HEK293 (cell line): ENCODE results near the gene MAGI2.

Source experiments
- CTCF ChIA-PET: fragments of 350-600 bp; formaldehyde crosslinking; extraction: SDS; loops from one replicate; lab custom pipeline; 2021; ENCODE audit warnings: antibody characterized with exemption; lab: Yijun Ruan, JAX
- POLR2A ChIA-PET: fragments of 300-600 bp; formaldehyde crosslinking; extraction: SDS; loops from one replicate; lab custom pipeline; 2020; ENCODE audit warnings: antibody characterized with exemption, inconsistent platforms; lab: Yijun Ruan, JAX
- H3K27ac ChIP-seq: fragments of 200-500 bp; sonication (Bioruptor generic); 2 replicates; pipeline ENCODE4 v1.5.1; 2014; ENCODE audit warnings: low read depth, low read length, control low read depth, inconsistent platforms; ENCODE audit errors: extremely low read depth
- H3K36me3 ChIP-seq, 2 experiments: fragments of 200-500 bp in 1 of 2; sonication (Bioruptor generic) in 1 of 2; 1 replicate in 1 of 2; 2 replicates in 1 of 2; pipeline ENCODE4 v1.5.1; 2014 to 2017; ENCODE audit warnings: inconsistent platforms in 2 of 2, low read length in 2 of 2; ENCODE audit not compliant: control insufficient read depth in 2 of 2, insufficient read depth in 1 of 2
- H3K4me1 ChIP-seq: fragments of 200-500 bp; sonication (Bioruptor generic); 2 replicates; pipeline ENCODE4 v1.5.1; 2014; ENCODE audit warnings: mild to moderate bottlenecking, low read length, inconsistent platforms; ENCODE audit not compliant: control insufficient read depth, insufficient read depth
- H3K4me3 ChIP-seq: 2 replicates; pipeline ENCODE4 v1.5.1; 2011; ENCODE audit warnings: low read depth, mild to moderate bottlenecking, control low read depth, low read length, moderate library complexity
- H3K9me3 ChIP-seq: fragments of 200-500 bp; sonication (Bioruptor generic); 2 replicates; pipeline ENCODE4 v1.5.1; 2014; ENCODE audit warnings: low read depth, low read length, inconsistent platforms; ENCODE audit not compliant: control insufficient read depth, insufficient read depth
- BCL6B ChIP-seq: fragments of 450-650 bp; formaldehyde crosslinking; IDR thresholded peaks from 2 replicates; pipeline ENCODE4 v1.5.1; 2017; ENCODE audit warnings: missing biosample characterization, missing genetic modification characterization
- GLI4 ChIP-seq: fragments of 450-650 bp; formaldehyde crosslinking; IDR thresholded peaks from 2 replicates; pipeline ENCODE4 v1.5.1; 2016; ENCODE audit warnings: missing biosample characterization, missing genetic modification characterization
- HOXA7 ChIP-seq: sonication (generic); formaldehyde crosslinking; IDR thresholded peaks from 2 replicates; pipeline ENCODE4 v1.8.1; 2022; ENCODE audit warnings: missing genetic modification reagents, borderline replicate concordance
- KLF16 ChIP-seq: fragments of 450-650 bp; formaldehyde crosslinking; IDR thresholded peaks from 2 replicates; pipeline ENCODE4 v1.5.1; 2017; ENCODE audit warnings: missing biosample characterization, missing genetic modification characterization
- KLF7 ChIP-seq: fragments of 450-650 bp; formaldehyde crosslinking; IDR thresholded peaks from 2 replicates; pipeline ENCODE4 v1.5.1; 2016; ENCODE audit warnings: missing biosample characterization, missing genetic modification characterization, borderline replicate concordance
- SCRT2 ChIP-seq: fragments of 450-650 bp; formaldehyde crosslinking; IDR thresholded peaks from 2 replicates; pipeline ENCODE4 v1.5.1; 2016; ENCODE audit warnings: missing biosample characterization, missing genetic modification characterization
- ZBTB11 ChIP-seq: fragments of 450-650 bp; formaldehyde crosslinking; conservative IDR thresholded peaks from 2 replicates; pipeline ENCODE4 v1.5.1; 2016; ENCODE audit warnings: low read depth, missing biosample characterization, missing genetic modification characterization
- ZBTB17 ChIP-seq: fragments of 450-650 bp; formaldehyde crosslinking; IDR thresholded peaks from 2 replicates; pipeline ENCODE4 v1.5.1; 2016; ENCODE audit warnings: missing biosample characterization, missing genetic modification characterization
- ZBTB8A ChIP-seq: fragments of 450-650 bp; formaldehyde crosslinking; IDR thresholded peaks from 2 replicates; pipeline ENCODE4 v1.5.1; 2016; ENCODE audit warnings: missing biosample characterization, missing genetic modification characterization
- ZNF10 ChIP-seq: fragments of 450-650 bp; formaldehyde crosslinking; IDR thresholded peaks from 2 replicates; pipeline ENCODE4 v1.5.1; 2017; ENCODE audit warnings: missing biosample characterization, missing genetic modification characterization
- ZNF112 ChIP-seq: fragments of 450-650 bp; formaldehyde crosslinking; IDR thresholded peaks from 2 replicates; pipeline ENCODE4 v1.5.0; 2017; ENCODE audit warnings: missing biosample characterization, missing genetic modification characterization
- ZNF19 ChIP-seq: fragments of 450-650 bp; formaldehyde crosslinking; IDR thresholded peaks from 2 replicates; pipeline ENCODE4; 2016; ENCODE audit warnings: missing biosample characterization, missing genetic modification characterization, low read depth
- ZNF274 ChIP-seq, 2 experiments: fragments of 200-500 bp in 1 of 2; fragments of 450-650 bp in 1 of 2; sonication (Bioruptor generic) in 1 of 2; formaldehyde crosslinking in 1 of 2; IDR thresholded peaks; 2 replicates each; pipeline versions ENCODE4 v1.5.1 to v1.6.1; 2014 to 2016; ENCODE audit warnings: borderline replicate concordance in 1 of 2, inconsistent platforms in 1 of 2, low read length in 1 of 2, missing biosample characterization in 1 of 2, missing genetic modification characterization in 1 of 2
- ZNF350 ChIP-seq: fragments of 450-650 bp; formaldehyde crosslinking; IDR thresholded peaks from 2 replicates; pipeline ENCODE4 v1.5.0; 2017; ENCODE audit warnings: missing biosample characterization, mild to moderate bottlenecking, missing genetic modification characterization
- ZNF398 ChIP-seq: fragments of 450-650 bp; formaldehyde crosslinking; IDR thresholded peaks from 2 replicates; pipeline ENCODE4 v1.5.1; 2017; ENCODE audit warnings: missing biosample characterization, missing genetic modification characterization
- ZNF549 ChIP-seq: fragments of 450-650 bp; IDR thresholded peaks from 2 replicates; pipeline ENCODE4 v1.5.1; 2018; ENCODE audit warnings: missing biosample characterization, missing genetic modification characterization, mild to moderate bottlenecking, inconsistent platforms, moderate library complexity
- ZNF558 ChIP-seq: fragments of 450-650 bp; formaldehyde crosslinking; IDR thresholded peaks from 2 replicates; pipeline ENCODE4 v1.5.1; 2016; ENCODE audit warnings: missing biosample characterization, missing genetic modification characterization
- ZNF624 ChIP-seq: fragments of 450-650 bp; formaldehyde crosslinking; IDR thresholded peaks from 2 replicates; pipeline ENCODE4 v1.5.1; 2017; ENCODE audit warnings: missing biosample characterization, missing genetic modification characterization
- ZNF768 ChIP-seq: fragments of 450-650 bp; formaldehyde crosslinking; IDR thresholded peaks from 2 replicates; pipeline ENCODE4 v1.5.1; 2018; ENCODE audit warnings: missing biosample characterization, mild to moderate bottlenecking, missing genetic modification characterization
- ZNF830 ChIP-seq: fragments of 450-650 bp; IDR thresholded peaks from 2 replicates; pipeline ENCODE4 v1.5.0; 2018; ENCODE audit warnings: missing biosample characterization, missing genetic modification characterization, low read depth, mild to moderate bottlenecking, moderate library complexity
- ZSCAN23 ChIP-seq: fragments of 450-650 bp; formaldehyde crosslinking; IDR thresholded peaks from 2 replicates; pipeline ENCODE4 v1.5.1; 2016; ENCODE audit warnings: missing biosample characterization, missing genetic modification characterization
- ZSCAN30 ChIP-seq: fragments of 450-650 bp; IDR thresholded peaks from 2 replicates; pipeline ENCODE4 v1.5.1; 2018; ENCODE audit warnings: missing biosample characterization, mild to moderate bottlenecking, missing genetic modification characterization, moderate library complexity

MAGI2 gene

GRCh38 chr7:78679112-78679876, 774.2 kb downstream of the MAGI2 start (continued):
- TF ChIP-seq ZSCAN30 (tag by site-specific recombination) = no peak
- TF ChIP-seq BCL6B = no peak
- no peak for TF ChIP-seq HOXA7 (CRISPR knock-in tag)
- no peak for TF ChIP-seq ZNF768
- no peak for TF ChIP-seq ZNF624 (tag by site-specific recombination)
- TF ChIP-seq ZNF558 (tag by site-specific recombination) = no peak
- TF ChIP-seq KLF16 (tag by site-specific recombination) = no peak
- TF ChIP-seq ZNF830 (tag by site-specific recombination) = no peak
- TF ChIP-seq ZNF549 (tag by site-specific recombination) = no peak
- no peak for TF ChIP-seq ZNF10
- no peak for TF ChIP-seq ZBTB8A (tag by site-specific recombination)

GRCh38 chr7:78677391-78677790, 776.1 kb downstream of the MAGI2 start:
- TF ChIP-seq ZNF274 (IDR thresholded peaks at IDR 0.05; ENCODE audit: low read length) (no peak), ZNF274 (tag by site-specific recombination; IDR thresholded peaks at IDR 0.05; ENCODE audit: borderline replicate concordance) (no peak), ZNF19 (no peak), GLI4 (tag by site-specific recombination) (no peak), ZNF830 (tag by site-specific recombination) (no peak), KLF7 (tag by site-specific recombination) (no peak), ZNF398 (tag by site-specific recombination) (no peak), SCRT2 (tag by site-specific recombination) (no peak), ZNF112 (no peak), ZBTB17 (no peak), ZSCAN23 (tag by site-specific recombination) (no peak), ZBTB11 (tag by site-specific recombination) (no peak), ZNF350 (tag by site-specific recombination) (no peak)
- Histone ChIP-seq H3K27ac (no peak overlapping the region), H3K4me1 (no peaks in the 10 kb centered on the region), H3K36me3 (no peaks in the 10 kb centered on the region), H3K9me3 (no peaks in the 10 kb centered on the region), H3K4me3 (no peak overlapping the region)
- ChIA-PET POLR2A (no interaction called here), CTCF (no interaction called here)
